SK-N-MC (cell line): Measurements from ENCODE around the gene PAFAH1B1.

Experiments
- EZH2 ChIP-seq: fragments of 200-600 bp; sonication (generic); IDR thresholded peaks from one replicate; pipeline ENCODE4 v1.6.1; 2017; ENCODE audit warnings: antibody characterized with exemption
- POLR2AphosphoS5 ChIP-seq: IDR thresholded peaks from 2 replicates; pipeline ENCODE4 v1.6.1; 2012; ENCODE audit warnings: mild to moderate bottlenecking, low read depth, low read length, borderline replicate concordance

- TF ChIP-seq EZH2 (no peak), POLR2AphosphoS5 (no peak)
These were observed 2.3 kb downstream of the PAFAH1B1 start for GRCh38 chr17:2595716-2596115.
